Epidermal melanocyte (primary cell): ENCODE data around the gene ITGA1.
"Not testable (repeated sequence)": the region's sequence is repeated elsewhere in the genome, so short reads cannot be mapped to it uniquely, and the experiment has no call there.

Experiments
- DNase-seq: peaks from one replicate; pipeline ENCODE4 v3.0.0; 2011; ENCODE audit warnings: low spot score; ENCODE audit not compliant: insufficient read length

ITGA1 gene

GRCh38 chr5:52827815-52828214 is 40.1 kb downstream of the ITGA1 start:
- DNase-seq = no peak

- DNase-seq = no peak
These were observed 41.9 kb downstream of the ITGA1 start for GRCh38 chr5:52829664-52830063.

- DNase-seq = no peak
These were observed 42.9 kb downstream of the ITGA1 start for GRCh38 chr5:52830650-52831049.

GRCh38 chr5:52831786-52832511 is 44.2 kb downstream of the ITGA1 start:
- no peak for DNase-seq

- no peak for DNase-seq
These were observed 46.6 kb downstream of the ITGA1 start for GRCh38 chr5:52834320-52834719.

GRCh38 chr5:52837068-52837467 is 49.4 kb downstream of the ITGA1 start:
- DNase-seq = no peak

- no peak for DNase-seq
These were observed 49.9 kb downstream of the ITGA1 start for GRCh38 chr5:52837591-52838001.

- no peak for DNase-seq
These were observed 50.8 kb downstream of the ITGA1 start for GRCh38 chr5:52838326-52839015.

- DNase-seq = no peak
These were observed 51.6 kb downstream of the ITGA1 start for GRCh38 chr5:52839285-52839684.

GRCh38 chr5:52840277-52841050 is 52.7 kb downstream of the ITGA1 start:
- no peak for DNase-seq

- no peak for DNase-seq
These were observed 53.4 kb downstream of the ITGA1 start for GRCh38 chr5:52841114-52841513.

GRCh38 chr5:52842111-52842510 is 54.4 kb downstream of the ITGA1 start:
- DNase-seq = no peak

- DNase-seq = no peak
These were observed 57.2 kb downstream of the ITGA1 start for GRCh38 chr5:52844885-52845284.

GRCh38 chr5:52846182-52846842 is 58.6 kb downstream of the ITGA1 start:
- DNase-seq = no peak

GRCh38 chr5:52848688-52849087 is 61.0 kb downstream of the ITGA1 start:
- not testable (repeated sequence) for DNase-seq

- no peak for DNase-seq
These were observed 61.8 kb downstream of the ITGA1 start for GRCh38 chr5:52849544-52849943.

GRCh38 chr5:52853650-52854049 is 65.9 kb downstream of the ITGA1 start:
- no peak for DNase-seq

GRCh38 chr5:52854301-52854700 is 66.6 kb downstream of the ITGA1 start:
- DNase-seq = no peak

- no peak for DNase-seq
These were observed 67.2 kb downstream of the ITGA1 start for GRCh38 chr5:52854949-52855348.

- DNase-seq = no peak
These were observed 68.8 kb downstream of the ITGA1 start for GRCh38 chr5:52856564-52856963.

- DNase-seq = no peak
These were observed 71.9 kb downstream of the ITGA1 start for GRCh38 chr5:52859628-52860027.

GRCh38 chr5:52861368-52861767 is 73.7 kb downstream of the ITGA1 start:
- no peak for DNase-seq
